GM12878 (cell line): ENCODE measurements around the gene TBC1D1. TPM values are rescaled to one million over a fixed set of nuclear protein-coding genes. Genes with fewer than 3 reads are reported as not detected.

Experiments
- ATAC-seq: fragments of 200-7000 bp; cut with Tn5 transposase; 3 replicates; pipeline ENCODE4 v1.9.1; 2020; ENCODE audit warnings: mild to moderate bottlenecking, moderate library complexity
- BruUV-seq: library from RNA; stranded (reverse); fragments of 400-500 nt; replicated peaks from 2 replicates; lab custom pipeline; 2021; lab: Mats Ljungman, UMichigan
- CTCF ChIA-PET: fragments of 300-600 bp; sonication (Branson Sonifier 250); formaldehyde crosslinking; extraction: SDS; loops from one replicate; lab custom pipeline; 2021; ENCODE audit warnings: inconsistent platforms; lab: Yijun Ruan, JAX
- POLR2A ChIA-PET: fragments of 350-600 bp; formaldehyde crosslinking; extraction: SDS; loops from one replicate; lab custom pipeline; 2021; ENCODE audit warnings: inconsistent platforms; lab: Charles Lee
- RAD21 ChIA-PET: fragments of 300-600 bp; sonication (Branson Sonifier 250); formaldehyde crosslinking; loops from one replicate; lab custom pipeline; 2023; ENCODE audit warnings: antibody characterized with exemption; ENCODE audit not compliant: unreplicated experiment; lab: Charles Lee
- SMC1A ChIA-PET: fragments of 300-600 bp; sonication (Branson Sonifier 250); formaldehyde crosslinking; loops from one replicate; lab custom pipeline; 2023; ENCODE audit not compliant: unreplicated experiment, uncharacterized antibody; lab: Charles Lee
- DNase-seq: peaks from one replicate; pipeline ENCODE4 v3.0.0-alpha.2; 2011; ENCODE audit warnings: low read depth, low spot score
- FAIRE-seq: peaks from 3 replicates; lab custom pipeline; 2011; peaks lifted over from hg19 to GRCh38; lab: Jason Lieb, UNC
- H2AFZ ChIP-seq: 2 replicates; pipeline ENCODE4 v1.6.0; 2011; ENCODE audit warnings: low read depth, low read length, control low read depth; ENCODE audit not compliant: control insufficient read depth
- H3K27ac ChIP-seq: 2 replicates; pipeline ENCODE4 v1.5.1; 2011; ENCODE audit warnings: control low read depth; ENCODE audit not compliant: control insufficient read depth, insufficient read depth
- H3K27me3 ChIP-seq, 2 experiments: replicated peaks in 1 of 2; 2 replicates each; pipeline versions ENCODE4 v1.6.0 to v1.6.1; 2011; ENCODE audit warnings: low read length in 1 of 2; ENCODE audit not compliant: control insufficient read depth in 2 of 2, insufficient read depth in 2 of 2
- H3K36me3 ChIP-seq, 2 experiments: 2 replicates each; pipeline ENCODE4 v1.5.1; 2011; ENCODE audit warnings: low read length in 1 of 2; ENCODE audit not compliant: control insufficient read depth in 2 of 2, insufficient read depth in 2 of 2
- H3K4me1 ChIP-seq: 2 replicates; pipeline ENCODE4 v1.6.1; 2011; ENCODE audit warnings: mild to moderate bottlenecking, low read length, moderate library complexity, mixed read lengths; ENCODE audit not compliant: control insufficient read depth, insufficient read depth
- H3K4me2 ChIP-seq: 2 replicates; pipeline ENCODE4 v1.6.0; 2011; ENCODE audit warnings: control low read depth; ENCODE audit not compliant: control insufficient read depth, insufficient read depth
- H3K4me3 ChIP-seq: fragments of 200-600 bp; sonication (generic); 2 replicates; pipeline ENCODE4 v1.5.1; 2016
- H3K79me2 ChIP-seq: 2 replicates; pipeline ENCODE4 v1.6.0; 2011; ENCODE audit warnings: low read length; ENCODE audit not compliant: control insufficient read depth, insufficient read depth
- H3K9ac ChIP-seq: 2 replicates; pipeline ENCODE4 v1.8.0; 2011; ENCODE audit warnings: low read length, control low read depth, mixed read lengths; ENCODE audit not compliant: control insufficient read depth, insufficient read depth
- H3K9me3 ChIP-seq: replicated peaks from 3 replicates; pipeline ENCODE4 v1.5.1; 2011; ENCODE audit warnings: mild to moderate bottlenecking, low read length; ENCODE audit not compliant: control insufficient read depth, insufficient read depth
- H4K20me1 ChIP-seq: 2 replicates; pipeline ENCODE4 v1.6.0; 2011; ENCODE audit not compliant: control insufficient read depth, insufficient read depth
- ATF7 ChIP-seq: fragments of 450-650 bp; IDR thresholded peaks from 2 replicates; pipeline ENCODE4 v1.6.1; 2016; ENCODE audit warnings: low read depth, mild to moderate bottlenecking
- CUX1 ChIP-seq: IDR thresholded peaks from 2 replicates; pipeline ENCODE4 v1.6.1; 2012; ENCODE audit warnings: improper control_type of control experiment, low read depth, low read length; ENCODE audit not compliant: insufficient replicate concordance
- EP300 ChIP-seq, 2 experiments: fragments of 150-350 bp in 1 of 2; IDR thresholded peaks; 2 replicates each; pipeline ENCODE4 v1.6.1; 2011 to 2012; ENCODE audit warnings: low read depth in 2 of 2, low read length in 2 of 2, borderline replicate concordance in 1 of 2, improper control_type of control experiment in 1 of 2, inconsistent platforms in 1 of 2; ENCODE audit not compliant: control insufficient read depth in 1 of 2
- IKZF1 ChIP-seq: fragments of 450-650 bp; conservative IDR thresholded peaks from 2 replicates; pipeline ENCODE4 v1.6.1; 2017; ENCODE audit warnings: antibody characterized with exemption, mild to moderate bottlenecking
- IRF3 ChIP-seq: fragments of 450-650 bp; IDR thresholded peaks from 2 replicates; pipeline ENCODE4 v1.6.1; 2014; ENCODE audit warnings: mild to moderate bottlenecking
- MAX ChIP-seq: IDR thresholded peaks from 2 replicates; pipeline ENCODE4 v1.6.1; 2012; ENCODE audit warnings: low read depth, low read length, improper control_type of control experiment
- NR2F1 ChIP-seq: fragments of 450-650 bp; conservative IDR thresholded peaks from 2 replicates; pipeline ENCODE4 v1.6.1; 2017; ENCODE audit warnings: mild to moderate bottlenecking
- WGBS: methylation state at CpG from one replicate; pipeline ENCODE4 v1.1.6; 2016; ENCODE audit warnings: low lambda C conversion rate; ENCODE audit not compliant: insufficient replicate concordance, insufficient coverage; ENCODE audit errors: missing lambda C conversion rate; 5-methylcytosine and 5-hydroxymethylcytosine counted together
- in situ Hi-C: fragments of 300-500 bp; cut with MboI; formaldehyde crosslinking; loops from 9 replicates; pipeline ENCODE4 v1.14.3; 2018; ENCODE audit warnings: mixed read lengths
- intact Hi-C: fragments of 100-400 bp; cut with micrococcal nuclease; formaldehyde crosslinking; loops from one replicate; pipeline ENCODE4 v1.14.2; 2022; ENCODE audit not compliant: unreplicated experiment
- polyA plus RNA-seq, 11 experiments: library from polyadenylated mRNA; depleted of rRNA in 4 of 11; unstranded in 6 of 11; stranded (reverse) in 5 of 11; fragments of >200 nt; fragmentation: Nextera tagmentation in 4 of 11; fragmentation: Illumina TruSeq in 1 of 11; extraction: Ambion mirVana in 4 of 11; extraction: Trizol in 1 of 11; gene quantifications; 1 replicate in 1 of 11; 2 replicates in 10 of 11; pipeline versions ENCODE4 v1.2.1 to v1.2.3, GENCODE V29; 2011 to 2016; ENCODE audit warnings: inconsistent platforms in 2 of 11, missing spikeins in 2 of 11, low read depth in 1 of 11
- total RNA-seq, 4 experiments: library from RNA; depleted of rRNA in 3 of 4; stranded (reverse); fragments of >200 nt in 3 of 4; fragmentation: Illumina TruSeq in 1 of 4; extraction: Trizol in 1 of 4; gene quantifications; 2 replicates each; pipeline versions ENCODE4 v1.2.1 to v1.2.3, GENCODE V29; 2013 to 2021

The TBC1D1 gene
- total and polyA plus RNA-seq, 10 of the 15 experiments (the other 5 are each of a cell fraction or from before 2014, with no cell fraction given) = 5.3 to 102 (median 57.8) TPM

- H3K4me3 ChIP-seq = no peak overlapping the region
- intact Hi-C loops = no loop called here
- no peak overlapping the region for H2AFZ ChIP-seq
- ChIA-PET CTCF (interaction anchor here (0.9 kb wide), 1 partner anchor 31 kb away, joined by 3 read pairs; no protein-coding TSS in a partner anchor), SMC1A (interaction anchor here (1.1 kb wide), 1 partner anchor 34 kb away, joined by 3 read pairs; no protein-coding TSS in a partner anchor)
- no peaks in the 10 kb centered on the region for H3K79me2 ChIP-seq
- FAIRE-seq = no peak
- H3K36me3 ChIP-seq = no peaks in the 10 kb centered on the region
- H3K4me2 ChIP-seq = no peak overlapping the region
- no peaks in the 10 kb centered on the region for H3K27me3 ChIP-seq
- H3K9me3 ChIP-seq = no peaks in the 10 kb centered on the region; the same call in 2 of the 3 replicates
- no peak for DNase-seq
- BruUV-seq = no TSS peak
- H3K4me1 ChIP-seq = no peaks in the 10 kb centered on the region
- TF ChIP-seq NR2F1 = no peak
- TF ChIP-seq, all 136 proteins: peak for 0
- Histone ChIP-seq H3K9ac (no peak overlapping the region), H3K27ac (no peak overlapping the region), H4K20me1 (no peaks in the 10 kb centered on the region)
- in situ Hi-C loops = no loop called here
- ATAC-seq = no peak
- ChIA-PET POLR2A (no interaction called here), RAD21 (interaction anchor here (1.0 kb wide), 1 partner anchor 36 kb away, joined by 3 read pairs; no protein-coding TSS in a partner anchor)
- 70% methylated on average over 4 of the region's 4 CpGs for WGBS
Measured at GRCh38 chr4:37927434-37927833, 36.5 kb downstream of the TBC1D1 start.

GRCh38 chr4:37928426-37929416 lies 37.8 kb downstream of the TBC1D1 start:
- no peak for FAIRE-seq
- Histone ChIP-seq H2AFZ (no peak overlapping the region), H3K4me3 (no peak overlapping the region), H3K36me3 (no peaks in the 10 kb centered on the region), H3K27ac (no peak overlapping the region), H3K9ac (no peak overlapping the region), H3K4me2 (no peak overlapping the region), H3K4me1 (no peaks in the 10 kb centered on the region), H3K79me2 (no peaks in the 10 kb centered on the region), H4K20me1 (no peaks in the 10 kb centered on the region), H3K27me3 (no peaks in the 10 kb centered on the region), H3K9me3 (no peaks in the 10 kb centered on the region)
- no peak for ATAC-seq
- CTCF ChIA-PET = no interaction called here
- intact Hi-C loops (no loop called here), in situ Hi-C loops (no loop called here)
- no TSS peak for BruUV-seq
- RAD21 ChIA-PET = interaction anchor here (0.9 to 1.0 kb wide), 2 partner anchors 31 to 37 kb away, joined by 3 read pairs; no protein-coding TSS in a partner anchor
- POLR2A ChIA-PET = interaction anchor here (0.6 kb wide), 1 partner anchor 1700 kb away, joined by 3 read pairs; no protein-coding TSS in a partner anchor
- no peak for DNase-seq
- SMC1A ChIA-PET = interaction anchor here (0.8 to 1.3 kb wide), 5 partner anchors 13 to 98 kb away, joined by 3 to 4 read pairs (median 3); no protein-coding TSS in a partner anchor
- 98% methylated on average over 12 of the region's 12 CpGs for WGBS
- TF ChIP-seq CUX1 (no peak), EP300 (IDR thresholded peaks at IDR 0.05; ENCODE audit: borderline replicate concordance in 1 of 2, control insufficient read depth in 1 of 2, low read depth in 2 of 2, low read length in 2 of 2) (no peak), MAX (no peak), IKZF1 (no peak), ATF7 (no peak), IRF3 (no peak)
